K562 (cell line): Measurements from ENCODE around the gene SRC. TPM values are rescaled to one million over a fixed set of nuclear protein-coding genes. Genes with fewer than 3 reads are reported as not detected.

Experiments
- ATAC-seq: fragments of 200-7000 bp; cut with Tn5 transposase; 3 replicates; pipeline ENCODE4 v1.9.1; 2020; ENCODE audit warnings: moderate library complexity
- BruUV-seq: library from RNA; stranded (reverse); fragments of 400-500 nt; replicated peaks from 2 replicates; lab custom pipeline; 2021; lab: Mats Ljungman, UMichigan
- CTCF ChIA-PET: fragments of 300-600 bp; formaldehyde crosslinking; extraction: SDS; loops from one replicate; lab custom pipeline; 2021; ENCODE audit warnings: low intra/inter-chr PET ratio; lab: Yijun Ruan, JAX
- POLR2A ChIA-PET: fragments of 300-600, 350-650 bp; sonication (Branson Sonifier 250); formaldehyde crosslinking; extraction: SDS; loops from one replicate; lab custom pipeline; 2021; ENCODE audit warnings: antibody characterized with exemption, inconsistent platforms; lab: Yijun Ruan, JAX
- DNase-seq, 4 experiments: peaks; one replicate each; pipeline versions ENCODE4 v3.0.0 to v3.0.0-alpha.2; 2011 to 2018; ENCODE audit warnings: low spot score in 3 of 4, mixed read lengths in 3 of 4; ENCODE audit errors: extremely low read depth in 1 of 4
- FAIRE-seq: peaks from 2 replicates; lab custom pipeline; 2011; peaks lifted over from hg19 to GRCh38; lab: Jason Lieb, UNC
- H2AFZ ChIP-seq: 2 replicates; pipeline ENCODE4 v1.6.0; 2011; ENCODE audit warnings: low read depth, low read length, control low read depth, inconsistent platforms
- H3K27ac ChIP-seq: fragments of 200-600 bp; 3 replicates; pipeline ENCODE4 v1.8.0; 2011; ENCODE audit warnings: low read depth, mild to moderate bottlenecking, control low read depth, inconsistent platforms, low read length, moderate library complexity, mixed read lengths; ENCODE audit errors: extremely low read depth
- H3K27me3 ChIP-seq, 2 experiments: fragments of 300-600 bp in 1 of 2; 2 replicates in 1 of 2; 3 replicates in 1 of 2; pipeline versions ENCODE4 v1.6.0 to v1.8.0; 2011; ENCODE audit warnings: inconsistent platforms in 2 of 2, low read length in 2 of 2, mild to moderate bottlenecking in 1 of 2, mixed read lengths in 1 of 2, moderate library complexity in 1 of 2; ENCODE audit not compliant: control insufficient read depth in 2 of 2, insufficient read depth in 2 of 2
- H3K36me3 ChIP-seq: fragments of 300-600 bp; 3 replicates; pipeline ENCODE4 v1.8.0; 2011; ENCODE audit warnings: mild to moderate bottlenecking, low read length, inconsistent platforms; ENCODE audit not compliant: control insufficient read depth, insufficient read depth
- H3K4me1 ChIP-seq, 2 experiments: fragments of 200-600 bp in 1 of 2; replicated peaks in 1 of 2; 2 replicates in 1 of 2; 3 replicates in 1 of 2; pipeline versions ENCODE4 v1.5.1 to v1.8.0; 2011; ENCODE audit warnings: inconsistent platforms in 2 of 2, low read length in 2 of 2, mild to moderate bottlenecking in 1 of 2, mixed read lengths in 1 of 2, moderate library complexity in 1 of 2; ENCODE audit not compliant: control insufficient read depth in 2 of 2, insufficient read depth in 2 of 2
- H3K4me2 ChIP-seq: 2 replicates; pipeline ENCODE4 v1.6.1; 2011; ENCODE audit warnings: low read length, control low read depth, inconsistent platforms, mixed read lengths; ENCODE audit not compliant: insufficient read depth
- H3K4me3 ChIP-seq: fragments of 200-600 bp; sonication (generic), shearing (Covaris generic); 2 replicates; pipeline ENCODE4 v1.5.1; 2016; ENCODE audit warnings: control low read depth, inconsistent platforms
- H3K79me2 ChIP-seq: fragments of 200-600 bp; 3 replicates; pipeline ENCODE4 v1.8.0; 2011; ENCODE audit warnings: low read length, inconsistent platforms; ENCODE audit not compliant: control insufficient read depth, insufficient read depth
- H3K9ac ChIP-seq, 2 experiments: 2 replicates each; pipeline versions ENCODE4 v1.6.0 to v1.6.1; 2011; ENCODE audit warnings: low read depth in 2 of 2, low read length in 2 of 2, control low read depth in 1 of 2, inconsistent platforms in 1 of 2, mild to moderate bottlenecking in 1 of 2, mixed read lengths in 1 of 2; ENCODE audit not compliant: insufficient read depth in 1 of 2
- H3K9me1 ChIP-seq: one replicate; pipeline ENCODE4 v1.6.0; 2011; ENCODE audit warnings: inconsistent platforms, mild to moderate bottlenecking, low read length, moderate library complexity; ENCODE audit not compliant: control insufficient read depth, insufficient read depth
- H3K9me3 ChIP-seq: replicated peaks from 2 replicates; pipeline ENCODE4 v1.5.1; 2011; ENCODE audit warnings: low read depth, low read length, inconsistent platforms; ENCODE audit not compliant: control insufficient read depth, insufficient read depth
- H4K20me1 ChIP-seq: replicated peaks from 2 replicates; pipeline ENCODE4 v1.6.1; 2011; ENCODE audit warnings: low read length, inconsistent platforms, mixed read lengths; ENCODE audit not compliant: control insufficient read depth, insufficient read depth
- DPF2 ChIP-seq: fragments of 450-650 bp; IDR thresholded peaks from 2 replicates; pipeline ENCODE4 v1.6.1; 2016
- FOXK2 ChIP-seq, 2 experiments: fragments of 450-650 bp; IDR thresholded peaks in 1 of 2; conservative IDR thresholded peaks in 1 of 2; 2 replicates each; pipeline ENCODE4 v1.6.1; 2016; ENCODE audit warnings: low read depth in 2 of 2, mild to moderate bottlenecking in 1 of 2
- GTF2F1 ChIP-seq: IDR thresholded peaks from 2 replicates; pipeline ENCODE4 v1.6.1; 2011; ENCODE audit warnings: low read depth, low read length, improper control_type of control experiment
- MECOM ChIP-seq: fragments of 250-450 bp; sonication (Bioruptor Pico); IDR thresholded peaks from 2 replicates; pipeline ENCODE4 v1.8.0; 2022; ENCODE audit warnings: inconsistent platforms
- MEIS2 ChIP-seq: fragments of 450-650 bp; IDR thresholded peaks from 2 replicates; pipeline ENCODE4 v1.6.1; 2014; ENCODE audit warnings: mild to moderate bottlenecking; ENCODE audit not compliant: partially characterized antibody
- NCOA1 ChIP-seq: fragments of 450-650 bp; IDR thresholded peaks from 2 replicates; pipeline ENCODE4 v1.6.1; 2016; ENCODE audit warnings: low read depth
- NEUROD1 ChIP-seq: fragments of 150-350 bp; IDR thresholded peaks from 2 replicates; pipeline ENCODE4 v1.6.1; 2014; ENCODE audit warnings: borderline replicate concordance, low read length, low read depth; ENCODE audit not compliant: partially characterized antibody
- NFE2L1 ChIP-seq: fragments of 450-650 bp; IDR thresholded peaks from 2 replicates; pipeline ENCODE4 v1.6.1; 2016; ENCODE audit warnings: missing genetic modification characterization, low read depth, mild to moderate bottlenecking, missing compliant biosample characterization, moderate library complexity, borderline replicate concordance
- NR4A1 ChIP-seq, 2 experiments: fragments of 250-450 bp in 1 of 2; fragments of 450-650 bp in 1 of 2; sonication (Bioruptor Pico) in 1 of 2; IDR thresholded peaks; 2 replicates each; pipeline versions ENCODE4 v1.4.0 to v1.6.1; 2016 to 2020; ENCODE audit warnings: mild to moderate bottlenecking in 2 of 2, missing compliant biosample characterization in 1 of 2, missing genetic modification characterization in 1 of 2, moderate library complexity in 1 of 2
- POLR2AphosphoS5 ChIP-seq: IDR thresholded peaks from 2 replicates; pipeline ENCODE4 v1.6.1; 2011; ENCODE audit warnings: mild to moderate bottlenecking, low read depth, low read length, moderate library complexity; ENCODE audit not compliant: control insufficient read depth, insufficient read depth
- RUNX1 ChIP-seq: sonication (generic); IDR thresholded peaks from 2 replicates; pipeline ENCODE4 v1.6.1; 2016; ENCODE audit warnings: antibody characterized with exemption, low read depth
- SETDB1 ChIP-seq: IDR thresholded peaks from one replicate; pipeline ENCODE4 v1.6.1; 2012; ENCODE audit warnings: low read length, control low read depth, inconsistent platforms
- TCFL5 ChIP-seq: fragments of 250-450 bp; sonication (Bioruptor Pico); conservative IDR thresholded peaks from 2 replicates; pipeline ENCODE4 v1.6.1; 2021; ENCODE audit warnings: mild to moderate bottlenecking, moderate library complexity, matching md5 sums
- TSC22D4 ChIP-seq: fragments of 450-650 bp; IDR thresholded peaks from 2 replicates; pipeline ENCODE4 v1.6.1; 2016; ENCODE audit warnings: missing genetic modification characterization, missing biosample characterization, control low read depth
- U2AF1 ChIP-seq: fragments of 200-400 bp; formaldehyde crosslinking; optimal IDR thresholded peaks from 2 replicates; pipeline ENCODE3; 2017; ENCODE audit warnings: mild to moderate bottlenecking, low read depth, low read length, moderate library complexity
- ZNF764 ChIP-seq: fragments of 250-450 bp; sonication (Bioruptor Pico); IDR thresholded peaks from 2 replicates; pipeline ENCODE4 v1.4.0; 2020; ENCODE audit warnings: low read depth, mild to moderate bottlenecking, moderate library complexity
- WGBS: fragments of 100-300 bp; shearing (Covaris generic); methylation state at CpG from one replicate; pipeline ENCODE4 v1.1.6; 2016; ENCODE audit warnings: low coverage, mixed read lengths; ENCODE audit not compliant: insufficient coverage; ENCODE audit errors: missing lambda C conversion rate; 5-methylcytosine and 5-hydroxymethylcytosine counted together
- in situ Hi-C: fragments of 300-500 bp; cut with MboI; formaldehyde crosslinking; loops from 4 replicates; pipeline ENCODE4 v1.15.0; 2018; ENCODE audit warnings: inconsistent platforms, mixed read lengths
- intact Hi-C: fragments of 100-400 bp; cut with micrococcal nuclease; formaldehyde crosslinking; loops from 2 replicates; pipeline ENCODE4 v1.14.2; 2022
- polyA plus RNA-seq, 8 experiments: library from polyadenylated mRNA; depleted of rRNA in 4 of 8; stranded (reverse) in 5 of 8; unstranded in 3 of 8; fragments of >200 nt; fragmentation: Nextera tagmentation in 2 of 8; fragmentation: Illumina TruSeq in 1 of 8; extraction: Ambion mirVana in 2 of 8; extraction: Trizol in 1 of 8; gene quantifications; 2 replicates each; pipeline versions ENCODE4 v1.2.1 to v1.2.3, GENCODE V29; 2011 to 2014; ENCODE audit warnings: inconsistent platforms in 1 of 8, missing spikeins in 1 of 8
- total RNA-seq, 7 experiments: library from RNA; depleted of rRNA in 6 of 7; stranded (reverse); fragments of >200 nt in 6 of 7; fragmentation: Illumina TruSeq in 2 of 7; extraction: Trizol in 2 of 7; gene quantifications; 2 replicates each; pipeline versions ENCODE4 v1.2.1 to v1.2.3, GENCODE V29; 2011 to 2021; ENCODE audit warnings: low replicate concordance in 1 of 7
- TF ChIP-seq, protein P1 (sequence below): sonication (generic); formaldehyde crosslinking; IDR thresholded peaks from 2 replicates; pipeline ENCODE4 v1.8.1; 2022; ENCODE audit warnings: missing genetic modification reagents
- TF ChIP-seq, protein P2 (sequence below): sonication (generic); formaldehyde crosslinking; IDR thresholded peaks from 2 replicates; pipeline ENCODE4 v1.8.1; 2022; ENCODE audit warnings: missing genetic modification reagents
- TF ChIP-seq, protein P3 (sequence below): fragments of 450-650 bp; IDR thresholded peaks from 2 replicates; pipeline ENCODE4 v1.6.1; 2017; ENCODE audit warnings: antibody characterized with exemption

SRC gene
- total and polyA plus RNA-seq, 9 of the 15 experiments (the other 6 are each of a cell fraction or from before 2014, with no cell fraction given), result 0.06 to 8.5 (median 3.1) TPM

DNA sequence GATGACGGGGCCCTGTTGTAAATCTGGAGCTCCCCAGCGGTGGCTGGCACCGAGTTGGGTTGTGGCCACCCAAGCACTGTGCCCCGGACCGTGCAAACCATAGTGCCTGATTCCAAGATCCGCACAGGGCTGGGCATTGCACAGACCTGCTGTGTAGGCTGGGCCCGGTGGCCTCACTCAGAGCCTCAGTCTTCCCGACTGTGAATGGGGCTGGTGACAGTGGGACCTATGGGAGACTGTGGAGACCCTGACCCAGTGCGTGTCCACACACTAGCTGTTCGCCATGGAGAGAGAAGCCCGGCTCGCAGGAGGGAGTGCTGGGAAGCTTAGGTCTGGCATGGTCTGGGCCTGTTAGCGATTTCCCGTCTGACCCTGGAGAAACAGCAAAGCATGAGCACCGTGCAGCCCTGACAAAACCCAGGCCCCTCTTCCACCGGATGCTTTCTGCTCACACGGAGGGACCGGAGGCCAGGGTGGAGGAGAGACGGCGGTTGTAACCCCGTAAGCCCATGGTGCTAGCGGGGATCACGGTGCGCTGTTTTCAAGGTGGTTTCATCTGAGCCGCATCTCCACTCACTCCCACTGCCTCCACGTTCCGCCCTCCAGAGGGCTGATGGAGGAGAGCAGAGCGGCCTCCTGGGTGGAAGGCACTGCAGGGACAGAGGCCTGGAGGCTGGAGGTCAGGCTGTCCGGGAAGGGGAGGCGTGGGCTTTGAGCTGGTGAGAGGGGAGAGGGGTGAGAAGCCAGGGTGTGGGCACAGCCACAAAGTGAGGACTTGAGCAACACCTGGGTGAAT is 52.2 kb downstream of the SRC start:
- ATAC-seq (no peak), DNase-seq (no peak), FAIRE-seq (no peak)
- CTCF ChIA-PET, result no interaction called here
- Histone ChIP-seq H3K27me3 (no peaks in the 10 kb centered on the region), H3K9me1 (no peaks in the 10 kb centered on the region), H3K36me3 (no peaks in the 10 kb centered on the region), H3K27ac (no peak overlapping the region), H3K4me3 (no peak overlapping the region), H3K9ac (peak overlapping the region in 1 of 2 experiments; percentile 61; a peak in 2 of 4 replicates), H3K4me2 (no peak overlapping the region), H3K9me3 (no peaks in the 10 kb centered on the region), H2AFZ (no peak overlapping the region), H3K79me2 (no peaks in the 10 kb centered on the region), H4K20me1 (0 out of 2 replicates have a peak, but pooled peaks cover 3% of the 10 kb centered on the region), H3K4me1 (peaks cover 13 to 67% of the 10 kb centered on the region in 2 experiments; a peak in 4 of 5 replicates)
- in situ Hi-C loops, result no loop called here
- no TSS peak for BruUV-seq
- POLR2A ChIA-PET, result no interaction called here
- WGBS, result 83% methylated on average over 22 of the region's 30 CpGs
- intact Hi-C loops, result no loop called here
- TF ChIP-seq, protein P1, sequence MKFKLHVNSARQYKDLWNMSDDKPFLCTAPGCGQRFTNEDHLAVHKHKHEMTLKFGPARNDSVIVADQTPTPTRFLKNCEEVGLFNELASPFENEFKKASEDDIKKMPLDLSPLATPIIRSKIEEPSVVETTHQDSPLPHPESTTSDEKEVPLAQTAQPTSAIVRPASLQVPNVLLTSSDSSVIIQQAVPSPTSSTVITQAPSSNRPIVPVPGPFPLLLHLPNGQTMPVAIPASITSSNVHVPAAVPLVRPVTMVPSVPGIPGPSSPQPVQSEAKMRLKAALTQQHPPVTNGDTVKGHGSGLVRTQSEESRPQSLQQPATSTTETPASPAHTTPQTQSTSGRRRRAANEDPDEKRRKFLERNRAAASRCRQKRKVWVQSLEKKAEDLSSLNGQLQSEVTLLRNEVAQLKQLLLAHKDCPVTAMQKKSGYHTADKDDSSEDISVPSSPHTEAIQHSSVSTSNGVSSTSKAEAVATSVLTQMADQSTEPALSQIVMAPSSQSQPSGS (CRISPR knock-in tag), result no peak
- TF ChIP-seq, protein P2, sequence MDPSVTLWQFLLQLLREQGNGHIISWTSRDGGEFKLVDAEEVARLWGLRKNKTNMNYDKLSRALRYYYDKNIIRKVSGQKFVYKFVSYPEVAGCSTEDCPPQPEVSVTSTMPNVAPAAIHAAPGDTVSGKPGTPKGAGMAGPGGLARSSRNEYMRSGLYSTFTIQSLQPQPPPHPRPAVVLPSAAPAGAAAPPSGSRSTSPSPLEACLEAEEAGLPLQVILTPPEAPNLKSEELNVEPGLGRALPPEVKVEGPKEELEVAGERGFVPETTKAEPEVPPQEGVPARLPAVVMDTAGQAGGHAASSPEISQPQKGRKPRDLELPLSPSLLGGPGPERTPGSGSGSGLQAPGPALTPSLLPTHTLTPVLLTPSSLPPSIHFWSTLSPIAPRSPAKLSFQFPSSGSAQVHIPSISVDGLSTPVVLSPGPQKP (CRISPR knock-in tag), result no peak
- TF ChIP-seq NFE2L1 (tag) (no peak), MEIS2 (no peak), MECOM (CRISPR knock-in tag) (no peak), TCFL5 (no peak), GTF2F1 (no peak), SETDB1 (no peak), TSC22D4 (no peak), NR4A1 (CRISPR knock-in tag; IDR thresholded peaks at IDR 0.05) (no peak), NR4A1 (tag; IDR thresholded peaks at IDR 0.05) (no peak), RUNX1 (no peak), NEUROD1 (no peak), DPF2 (no peak), POLR2AphosphoS5 (no peak), U2AF1 (no peak), FOXK2 (conservative IDR thresholded peaks at IDR 0.05 in 1 of 2, IDR thresholded peaks at IDR 0.05 in 1 of 2; ENCODE audit: low read depth in 2 of 2) (no peak), ZNF764 (no peak), NCOA1 (no peak)
- TF ChIP-seq, protein P3, sequence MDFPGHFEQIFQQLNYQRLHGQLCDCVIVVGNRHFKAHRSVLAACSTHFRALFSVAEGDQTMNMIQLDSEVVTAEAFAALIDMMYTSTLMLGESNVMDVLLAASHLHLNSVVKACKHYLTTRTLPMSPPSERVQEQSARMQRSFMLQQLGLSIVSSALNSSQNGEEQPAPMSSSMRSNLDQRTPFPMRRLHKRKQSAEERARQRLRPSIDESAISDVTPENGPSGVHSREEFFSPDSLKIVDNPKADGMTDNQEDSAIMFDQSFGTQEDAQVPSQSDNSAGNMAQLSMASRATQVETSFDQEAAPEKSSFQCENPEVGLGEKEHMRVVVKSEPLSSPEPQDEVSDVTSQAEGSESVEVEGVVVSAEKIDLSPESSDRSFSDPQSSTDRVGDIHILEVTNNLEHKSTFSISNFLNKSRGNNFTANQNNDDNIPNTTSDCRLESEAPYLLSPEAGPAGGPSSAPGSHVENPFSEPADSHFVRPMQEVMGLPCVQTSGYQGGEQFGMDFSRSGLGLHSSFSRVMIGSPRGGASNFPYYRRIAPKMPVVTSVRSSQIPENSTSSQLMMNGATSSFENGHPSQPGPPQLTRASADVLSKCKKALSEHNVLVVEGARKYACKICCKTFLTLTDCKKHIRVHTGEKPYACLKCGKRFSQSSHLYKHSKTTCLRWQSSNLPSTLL, result no peak
